Measurements from ENCODE around the gene SHROOM3. TPM values are rescaled to one million over a fixed set of nuclear protein-coding genes. Genes with fewer than 3 reads are reported as not detected.
"Not testable (repeated sequence)": the region's sequence is repeated elsewhere in the genome, so short reads cannot be mapped to it uniquely, and the experiment has no call there.

SHROOM3 gene
- total RNA-seq, 6 experiments from 2014 or later: 39.1 to 98.7 (median 40.9) TPM

- Mint-ChIP-seq H3K9me3 (no peaks in the 10 kb centered on the region), H3K27ac (no peak overlapping the region), H3K27me3 (ENCODE audit: insufficient read depth) (peaks cover 14% of the 10 kb centered on the region), H3K4me1 (ENCODE audit: low read depth) (no peaks in the 10 kb centered on the region), H3K4me3 (no peak overlapping the region), H3K36me3 (ENCODE audit: low read depth) (no peaks in the 10 kb centered on the region)
- DNase-seq: no peak
- TF ChIP-seq, protein P1, sequence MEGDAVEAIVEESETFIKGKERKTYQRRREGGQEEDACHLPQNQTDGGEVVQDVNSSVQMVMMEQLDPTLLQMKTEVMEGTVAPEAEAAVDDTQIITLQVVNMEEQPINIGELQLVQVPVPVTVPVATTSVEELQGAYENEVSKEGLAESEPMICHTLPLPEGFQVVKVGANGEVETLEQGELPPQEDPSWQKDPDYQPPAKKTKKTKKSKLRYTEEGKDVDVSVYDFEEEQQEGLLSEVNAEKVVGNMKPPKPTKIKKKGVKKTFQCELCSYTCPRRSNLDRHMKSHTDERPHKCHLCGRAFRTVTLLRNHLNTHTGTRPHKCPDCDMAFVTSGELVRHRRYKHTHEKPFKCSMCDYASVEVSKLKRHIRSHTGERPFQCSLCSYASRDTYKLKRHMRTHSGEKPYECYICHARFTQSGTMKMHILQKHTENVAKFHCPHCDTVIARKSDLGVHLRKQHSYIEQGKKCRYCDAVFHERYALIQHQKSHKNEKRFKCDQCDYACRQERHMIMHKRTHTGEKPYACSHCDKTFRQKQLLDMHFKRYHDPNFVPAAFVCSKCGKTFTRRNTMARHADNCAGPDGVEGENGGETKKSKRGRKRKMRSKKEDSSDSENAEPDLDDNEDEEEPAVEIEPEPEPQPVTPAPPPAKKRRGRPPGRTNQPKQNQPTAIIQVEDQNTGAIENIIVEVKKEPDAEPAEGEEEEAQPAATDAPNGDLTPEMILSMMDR (IDR thresholded peaks at IDR 0.05): no peak
Measured at GRCh38 chr4:76449362-76449767, 14.3 kb downstream of the SHROOM3 start.

GRCh38 chr4:76449833-76450232 is 14.8 kb downstream of the SHROOM3 start:
- Mint-ChIP-seq H3K27ac (no peak overlapping the region), H3K27me3 (ENCODE audit: insufficient read depth) (peaks cover 16% of the 10 kb centered on the region), H3K4me1 (ENCODE audit: low read depth) (no peaks in the 10 kb centered on the region), H3K36me3 (ENCODE audit: low read depth) (no peaks in the 10 kb centered on the region), H3K4me3 (no peak overlapping the region), H3K9me3 (no peaks in the 10 kb centered on the region)
- DNase-seq: no peak
- TF ChIP-seq, protein P1 (IDR thresholded peaks at IDR 0.05): no peak

GRCh38 chr4:76453232-76453631 is 18.2 kb downstream of the SHROOM3 start:
- H3K27ac Mint-ChIP-seq: no peak overlapping the region

GRCh38 chr4:76454073-76454472 is 19.0 kb downstream of the SHROOM3 start:
- H3K27ac Mint-ChIP-seq; H3K9me3 Mint-ChIP-seq; DNase-seq; H3K4me1 Mint-ChIP-seq (ENCODE audit: low read depth); H3K36me3 Mint-ChIP-seq (ENCODE audit: low read depth); H3K4me3 Mint-ChIP-seq: not testable (repeated sequence)
- peaks cover 13% of the 10 kb centered on the region for H3K27me3 Mint-ChIP-seq (ENCODE audit: insufficient read depth)

More at GRCh38 chr4:76453232-76453631, 18.2 kb downstream of the SHROOM3 start:
- no peak for DNase-seq
- no peaks in the 10 kb centered on the region for H3K9me3 Mint-ChIP-seq
- H3K36me3 Mint-ChIP-seq (ENCODE audit: low read depth): no peaks in the 10 kb centered on the region
- H3K4me3 Mint-ChIP-seq: no peak overlapping the region
- TF ChIP-seq, protein P1 (IDR thresholded peaks at IDR 0.05): no peak
- peaks cover under 1% of the 10 kb centered on the region; the same call in 1 of the 2 replicates for H3K4me1 Mint-ChIP-seq (ENCODE audit: low read depth)
- H3K27me3 Mint-ChIP-seq (ENCODE audit: insufficient read depth): peaks cover 13% of the 10 kb centered on the region

GRCh38 chr4:76457885-76458284 is 22.9 kb downstream of the SHROOM3 start:
- Mint-ChIP-seq H3K36me3 (ENCODE audit: low read depth) (peaks cover 3% of the 10 kb centered on the region), H3K4me3 (no peak overlapping the region), H3K9me3 (peaks cover 3% of the 10 kb centered on the region)

GRCh38 chr4:76458297-76458696 is 23.3 kb downstream of the SHROOM3 start:
- DNase-seq: no peak

More at GRCh38 chr4:76457885-76458284, 22.9 kb downstream of the SHROOM3 start:
- Mint-ChIP-seq H3K27ac (no peak overlapping the region), H3K4me1 (ENCODE audit: low read depth) (peaks cover 16% of the 10 kb centered on the region), H3K27me3 (ENCODE audit: insufficient read depth) (peaks cover 9% of the 10 kb centered on the region)
- TF ChIP-seq, protein P1 (IDR thresholded peaks at IDR 0.05): no peak
- DNase-seq: no peak

More at GRCh38 chr4:76458297-76458696, 23.3 kb downstream of the SHROOM3 start:
- no peak overlapping the region; the same call in 1 of the 2 replicates for H3K27ac Mint-ChIP-seq
- H3K4me1 Mint-ChIP-seq (ENCODE audit: low read depth): peaks cover 16% of the 10 kb centered on the region
- peaks cover 7% of the 10 kb centered on the region for H3K36me3 Mint-ChIP-seq (ENCODE audit: low read depth)
- H3K27me3 Mint-ChIP-seq (ENCODE audit: insufficient read depth): peaks cover 9% of the 10 kb centered on the region
- peaks cover 7% of the 10 kb centered on the region for H3K9me3 Mint-ChIP-seq
- TF ChIP-seq, protein P1 (IDR thresholded peaks at IDR 0.05): no peak
- H3K4me3 Mint-ChIP-seq: no peak overlapping the region
